A673 (cell line): ENCODE results near the gene TLCD1. TPM values are rescaled to one million over a fixed set of nuclear protein-coding genes. Genes with fewer than 3 reads are reported as not detected.
A peak's percentile ranks its signal among the peaks of the same experiment; 100 is the strongest.
"Not testable (repeated sequence)": the region's sequence is repeated elsewhere in the genome, so short reads cannot be mapped to it uniquely, and the experiment has no call there.

Experiments
- BruUV-seq: library from RNA; stranded (reverse); fragments of 400-500 nt; replicated peaks from 2 replicates; lab custom pipeline; 2021; lab: Mats Ljungman, UMichigan
- CTCF ChIA-PET: fragments of 300-600 bp; sonication (Branson Sonifier 250); formaldehyde crosslinking; loops from one replicate; lab custom pipeline; 2022; ENCODE audit warnings: antibody characterized with exemption; lab: Charles Lee
- POLR2A ChIA-PET: fragments of 300-600 bp; sonication (Branson Sonifier 250); formaldehyde crosslinking; loops from one replicate; lab custom pipeline; 2022; ENCODE audit warnings: antibody characterized with exemption; ENCODE audit not compliant: low non-redundant PET; lab: Charles Lee
- DNase-seq: peaks from one replicate; pipeline ENCODE4 v3.0.0-alpha.2; 2015; ENCODE audit warnings: low spot score
- H3K27ac ChIP-seq: fragments of 200-600 bp; sonication (generic); 2 replicates; pipeline ENCODE4 v1.5.1; 2016; ENCODE audit warnings: mixed run types, low read depth, mild to moderate bottlenecking, mixed read lengths, antibody characterized with exemption, low read length; ENCODE audit not compliant: poor library complexity, severe bottlenecking
- H3K27me3 ChIP-seq: fragments of 200-600 bp; sonication (generic); replicated peaks from 2 replicates; pipeline ENCODE4 v1.6.1; 2017; ENCODE audit warnings: mixed run types, low read depth, mild to moderate bottlenecking, mixed read lengths, antibody characterized with exemption, low read length; ENCODE audit not compliant: insufficient read depth, poor library complexity
- H3K36me3 ChIP-seq: fragments of 200-600 bp; sonication (generic); 2 replicates; pipeline ENCODE4 v1.6.1; 2016; ENCODE audit warnings: mixed run types, mild to moderate bottlenecking, mixed read lengths, antibody characterized with exemption, low read length; ENCODE audit not compliant: insufficient read depth, poor library complexity, severe bottlenecking
- H3K4me1 ChIP-seq: fragments of 200-600 bp; sonication (generic); 2 replicates; pipeline ENCODE4 v1.6.1; 2017; ENCODE audit warnings: mixed run types, mild to moderate bottlenecking, mixed read lengths, antibody characterized with exemption, low read length; ENCODE audit not compliant: insufficient read depth, poor library complexity, severe bottlenecking
- H3K4me3 ChIP-seq: fragments of 200-600 bp; sonication (generic); 2 replicates; pipeline ENCODE4 v1.5.1; 2016; ENCODE audit warnings: low read depth, mixed run types, mild to moderate bottlenecking, mixed read lengths, low read length; ENCODE audit not compliant: poor library complexity, severe bottlenecking
- H3K9me3 ChIP-seq: fragments of 200-600 bp; sonication (generic); 2 replicates; pipeline ENCODE4 v1.6.1; 2016; ENCODE audit warnings: mixed run types, low read depth, mild to moderate bottlenecking, mixed read lengths, antibody characterized with exemption, low read length; ENCODE audit not compliant: poor library complexity, severe bottlenecking
- CTCF ChIP-seq: fragments of 300-800, 200-600 bp; sonication (generic); conservative IDR thresholded peaks from 2 replicates; pipeline ENCODE4 v1.5.1; 2017; ENCODE audit warnings: low read depth, mild to moderate bottlenecking, antibody characterized with exemption, low read length, moderate library complexity, mixed read lengths
- EZH2 ChIP-seq: fragments of 200-600 bp; sonication (generic); IDR thresholded peaks from 2 replicates; pipeline ENCODE4 v1.6.1; 2017; ENCODE audit warnings: borderline replicate concordance, low read depth, mild to moderate bottlenecking, mixed read lengths, antibody characterized with exemption, low read length; ENCODE audit not compliant: poor library complexity, severe bottlenecking
- intact Hi-C: fragments of 100-400 bp; cut with micrococcal nuclease; formaldehyde crosslinking; loops from one replicate; pipeline ENCODE4 v1.10.0; 2022; ENCODE audit not compliant: unreplicated experiment
- total RNA-seq: library from RNA; stranded (reverse); gene quantifications from 2 replicates; pipeline ENCODE4 v1.2.3, GENCODE V29; 2021

The TLCD1 gene
- total RNA-seq, 1 experiment from 2014 or later = 3.8 TPM

- Histone ChIP-seq H3K27ac (peak overlapping the region; percentile 49), H3K4me1 (peaks cover 58% of the 10 kb centered on the region), H3K36me3 (peaks cover 50% of the 10 kb centered on the region), H3K27me3 (no peaks in the 10 kb centered on the region), H3K9me3 (no peaks in the 10 kb centered on the region), H3K4me3 (no peak overlapping the region)
- no TSS peak for BruUV-seq
- intact Hi-C loops = no loop called here
- POLR2A ChIA-PET = interaction anchor here (0.7 kb wide), 1 partner anchor 334 kb away, joined by 5 read pairs; no protein-coding TSS in a partner anchor
- CTCF ChIA-PET = no interaction called here
- no peak for TF ChIP-seq EZH2
- no peak for DNase-seq
These were observed 2.7 kb downstream of the TLCD1 start for GRCh38 chr17:28723159-28723835.

DNA sequence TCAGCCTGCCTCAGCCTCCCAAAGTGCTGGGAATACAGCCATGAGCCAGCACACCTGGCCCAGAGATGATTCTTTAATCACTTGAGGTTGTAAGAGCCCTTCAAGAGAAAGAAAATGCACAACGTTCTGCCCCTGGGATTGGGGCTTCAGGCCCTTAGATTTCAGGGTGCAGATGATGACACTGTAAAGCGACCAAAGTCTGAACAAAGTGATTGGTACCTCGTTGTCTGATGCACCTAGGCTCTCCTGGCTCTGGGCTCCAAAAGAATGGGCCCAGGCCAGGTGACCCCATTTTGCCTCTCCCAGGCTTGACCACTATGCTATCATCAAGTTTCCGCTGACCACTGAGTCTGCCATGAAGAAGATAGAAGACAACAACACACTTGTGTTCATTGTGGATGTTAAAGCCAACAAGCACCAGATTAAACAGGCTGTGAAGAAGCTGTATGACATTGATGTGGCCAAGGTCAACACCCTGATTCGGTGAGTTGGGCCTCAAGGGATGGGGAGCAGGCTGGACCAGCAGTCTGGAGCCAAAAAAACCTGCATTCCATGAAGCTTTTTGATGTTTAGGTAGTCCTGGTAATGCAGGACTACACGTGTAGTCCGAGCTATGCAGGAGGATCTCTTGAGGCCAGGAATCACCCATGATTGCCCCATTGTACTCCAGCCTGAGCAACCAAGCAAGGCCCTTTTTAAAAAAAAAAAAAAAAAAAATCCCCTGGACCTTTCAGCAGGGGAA is 3.4 kb downstream of the TLCD1 start:
- TF ChIP-seq CTCF (no peak), EZH2 (no peak)
- DNase-seq = no peak
- H3K36me3 ChIP-seq = peaks cover 50% of the 10 kb centered on the region
- intact Hi-C loops = no loop called here
- ChIA-PET CTCF (no interaction called here), POLR2A (no interaction called here)
- peaks cover 55% of the 10 kb centered on the region for H3K4me1 ChIP-seq
- no TSS peak for BruUV-seq
- H3K9me3 ChIP-seq = no peaks in the 10 kb centered on the region
- peak overlapping the region; percentile 49 for H3K27ac ChIP-seq
- H3K27me3 ChIP-seq = no peaks in the 10 kb centered on the region
- peak overlapping the region; percentile 72 for H3K4me3 ChIP-seq

DNA sequence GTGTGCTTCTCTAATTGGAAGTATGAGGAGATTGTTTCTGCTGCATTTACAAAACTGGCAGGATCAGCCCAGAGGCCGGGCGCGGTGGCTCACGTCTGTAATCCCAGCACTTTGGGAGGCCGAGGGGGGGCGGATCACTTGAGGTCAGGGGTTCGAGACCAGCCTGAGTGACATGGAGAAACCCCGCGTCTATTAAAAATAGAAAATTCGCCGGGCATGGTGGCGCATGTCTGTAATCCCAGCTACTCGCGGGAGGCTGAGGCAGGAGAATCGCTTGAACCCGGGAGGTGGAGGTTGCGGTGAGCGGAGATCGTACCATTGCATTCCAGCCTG is 5.1 kb downstream of the TLCD1 start:
- H3K27ac ChIP-seq = peak overlapping the region; percentile 81
- H3K27me3 ChIP-seq, intact Hi-C loops, BruUV-seq, DNase-seq, H3K9me3 ChIP-seq, CTCF ChIA-PET, POLR2A ChIA-PET: not testable (repeated sequence)
- H3K4me3 ChIP-seq = peak overlapping the region; percentile 72
- peaks cover 50% of the 10 kb centered on the region for H3K36me3 ChIP-seq
- H3K4me1 ChIP-seq = peaks cover 60% of the 10 kb centered on the region

DNA sequence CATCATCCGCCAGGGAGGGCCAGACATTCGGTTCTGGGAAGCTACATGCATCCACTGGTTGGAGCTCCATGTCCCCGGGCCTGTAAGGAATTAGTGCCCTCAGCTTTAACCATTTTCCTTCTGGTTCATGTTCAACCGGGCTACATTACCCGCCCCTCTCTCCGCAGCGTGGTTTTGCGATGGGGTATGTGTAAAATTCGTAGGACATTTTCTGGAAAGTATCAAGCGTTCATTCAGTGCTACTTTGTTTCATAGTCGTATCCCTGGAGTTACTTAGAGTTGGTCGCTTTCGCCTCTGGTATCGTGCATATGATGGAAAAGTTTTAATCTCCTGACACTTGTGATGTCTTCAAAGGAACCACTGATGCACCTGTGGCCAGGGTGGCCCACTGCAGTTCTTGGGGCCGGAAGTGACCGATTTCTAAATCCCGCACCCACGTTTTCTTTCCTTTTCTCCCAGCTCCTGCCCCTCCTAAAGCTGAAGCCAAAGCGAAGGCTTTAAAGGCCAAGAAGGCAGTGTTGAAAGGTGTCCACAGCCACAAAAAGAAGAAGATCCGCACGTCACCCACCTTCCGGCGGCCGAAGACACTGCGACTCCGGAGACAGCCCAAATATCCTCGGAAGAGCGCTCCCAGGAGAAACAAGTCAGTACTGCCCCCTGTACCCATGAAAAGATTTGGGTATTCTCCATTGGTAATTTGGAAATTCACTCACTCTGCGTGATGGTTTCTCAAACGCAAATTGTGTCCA is 5.6 kb downstream of the TLCD1 start:
- H3K36me3 ChIP-seq = peaks cover 54% of the 10 kb centered on the region
- TF ChIP-seq CTCF (0 out of 2 replicates have a peak, but pooled peaks have one; percentile 16), EZH2 (no peak)
- ChIA-PET POLR2A (interaction anchor here (0.5 to 1.1 kb wide), 5 partner anchors 10 to 1753 kb away, joined by 3 to 17 read pairs (median 3); no protein-coding TSS in a partner anchor), CTCF (interaction anchor here (1.0 kb wide), 1 partner anchor 8 kb away, joined by 3 read pairs; the partner anchor contains the start of gene NEK8)
- no peaks in the 10 kb centered on the region for H3K9me3 ChIP-seq
- peaks cover 58% of the 10 kb centered on the region for H3K4me1 ChIP-seq
- peak overlapping the region; percentile 72 for H3K4me3 ChIP-seq
- intact Hi-C loops = no loop called here
- no peak for DNase-seq
- TSS peak; percentile 84 for BruUV-seq
- H3K27ac ChIP-seq = peak overlapping the region; percentile 81
- H3K27me3 ChIP-seq = no peaks in the 10 kb centered on the region
